DOHH2 (cell line): ENCODE data around the gene PDGFD.

Experiments used
- H3F3A ChIP-seq: fragments of 200-600 bp; sonication (generic), shearing (Covaris generic); 2 replicates; pipeline ENCODE4 v1.6.0; 2016; ENCODE audit warnings: antibody characterized with exemption, mild to moderate bottlenecking; ENCODE audit not compliant: control insufficient read depth, insufficient read depth
- H3K27ac ChIP-seq: fragments of 200-600 bp; sonication (generic); 2 replicates; pipeline ENCODE4 v1.5.1; 2014; ENCODE audit warnings: low read depth, mild to moderate bottlenecking, low read length, moderate library complexity
- H3K27me3 ChIP-seq: fragments of 200-600 bp; sonication (generic); 2 replicates; pipeline ENCODE4 v1.6.1; 2014; ENCODE audit warnings: mild to moderate bottlenecking, low read length, mixed read lengths; ENCODE audit not compliant: control insufficient read depth
- H3K36me3 ChIP-seq: fragments of 200-600 bp; sonication (generic); 2 replicates; pipeline ENCODE4 v1.6.1; 2014; ENCODE audit warnings: mild to moderate bottlenecking, low read length, moderate library complexity, mixed read lengths; ENCODE audit not compliant: control insufficient read depth
- H3K4me1 ChIP-seq: fragments of 200-600 bp; sonication (generic); 2 replicates; pipeline ENCODE4 v1.6.1; 2014; ENCODE audit warnings: mild to moderate bottlenecking, low read length, mixed read lengths; ENCODE audit not compliant: control insufficient read depth
- H3K4me2 ChIP-seq: fragments of 200-600 bp; sonication (generic); 2 replicates; pipeline ENCODE4 v1.6.0; 2014; ENCODE audit warnings: mild to moderate bottlenecking, low read length, moderate library complexity
- H3K4me3 ChIP-seq: fragments of 200-600 bp; sonication (generic); 2 replicates; pipeline ENCODE4 v1.5.1; 2014; ENCODE audit warnings: mild to moderate bottlenecking, low read length, mixed read lengths
- H3K79me2 ChIP-seq: fragments of 200-600 bp; sonication (generic); 2 replicates; pipeline ENCODE4 v1.6.1; 2014; ENCODE audit warnings: mild to moderate bottlenecking, low read length, mixed read lengths; ENCODE audit not compliant: control insufficient read depth
- H3K9me2 ChIP-seq: fragments of 200-600 bp; sonication (generic); replicated peaks from 2 replicates; pipeline ENCODE4 v1.6.1; 2014; ENCODE audit warnings: mild to moderate bottlenecking, low read length, mixed read lengths; ENCODE audit not compliant: control insufficient read depth
- H3K9me3 ChIP-seq: fragments of 200-600 bp; sonication (generic); 2 replicates; pipeline ENCODE4 v1.6.1; 2014; ENCODE audit warnings: antibody characterized with exemption, low read length, mixed read lengths; ENCODE audit not compliant: control insufficient read depth, insufficient read depth
- H4K20me1 ChIP-seq: fragments of 200-600 bp; sonication (generic); 2 replicates; pipeline ENCODE4 v1.6.0; 2014; ENCODE audit warnings: low read depth, mild to moderate bottlenecking, antibody characterized with exemption, low read length, moderate library complexity; ENCODE audit not compliant: control insufficient read depth, insufficient read depth
- CTCF ChIP-seq: fragments of 200-600 bp; sonication (generic); IDR thresholded peaks from one replicate; pipeline ENCODE4 v1.5.1; 2014; ENCODE audit warnings: antibody characterized with exemption, mild to moderate bottlenecking, low read depth, low read length; ENCODE audit not compliant: poor library complexity, severe bottlenecking
- EZH2phosphoT487 ChIP-seq: fragments of 200-600 bp; sonication (generic); IDR thresholded peaks from 2 replicates; pipeline ENCODE4 v1.6.1; 2017; ENCODE audit warnings: borderline replicate concordance, mild to moderate bottlenecking, antibody characterized with exemption, low read length, moderate library complexity, mixed read lengths

Gene PDGFD

GRCh38 chr11:103946793-103947545, 217.0 kb downstream of the PDGFD start:
- no peaks in the 10 kb centered on the region for H3F3A ChIP-seq
- H3K27me3 ChIP-seq = no peaks in the 10 kb centered on the region
- H3K4me1 ChIP-seq = peaks cover 9% of the 10 kb centered on the region
- H3K9me2 ChIP-seq = no peaks in the 10 kb centered on the region
- H3K4me3 ChIP-seq = no peak overlapping the region
- H3K4me2 ChIP-seq = no peak overlapping the region
- H3K36me3 ChIP-seq = peaks cover 7% of the 10 kb centered on the region; the same call in 1 of the 2 replicates
- TF ChIP-seq EZH2phosphoT487 = no peak
- no peak for TF ChIP-seq CTCF
- H3K79me2 ChIP-seq = no peaks in the 10 kb centered on the region
- no peaks in the 10 kb centered on the region for H3K9me3 ChIP-seq
- no peak overlapping the region for H3K27ac ChIP-seq
- H4K20me1 ChIP-seq = no peaks in the 10 kb centered on the region

- H3K4me2 ChIP-seq = no peak overlapping the region
- peaks cover 9% of the 10 kb centered on the region for H3K4me1 ChIP-seq
- no peaks in the 10 kb centered on the region for H4K20me1 ChIP-seq
- TF ChIP-seq CTCF = no peak
- no peak for TF ChIP-seq EZH2phosphoT487
- no peaks in the 10 kb centered on the region for H3F3A ChIP-seq
- no peaks in the 10 kb centered on the region for H3K9me3 ChIP-seq
- H3K4me3 ChIP-seq = no peak overlapping the region
- H3K27ac ChIP-seq = no peak overlapping the region
- no peaks in the 10 kb centered on the region for H3K27me3 ChIP-seq
- H3K36me3 ChIP-seq = peaks cover 7% of the 10 kb centered on the region; the same call in 1 of the 2 replicates
- H3K79me2 ChIP-seq = no peaks in the 10 kb centered on the region
- no peaks in the 10 kb centered on the region for H3K9me2 ChIP-seq
Measured at GRCh38 chr11:103944251-103944940, 219.6 kb downstream of the PDGFD start.

DNA sequence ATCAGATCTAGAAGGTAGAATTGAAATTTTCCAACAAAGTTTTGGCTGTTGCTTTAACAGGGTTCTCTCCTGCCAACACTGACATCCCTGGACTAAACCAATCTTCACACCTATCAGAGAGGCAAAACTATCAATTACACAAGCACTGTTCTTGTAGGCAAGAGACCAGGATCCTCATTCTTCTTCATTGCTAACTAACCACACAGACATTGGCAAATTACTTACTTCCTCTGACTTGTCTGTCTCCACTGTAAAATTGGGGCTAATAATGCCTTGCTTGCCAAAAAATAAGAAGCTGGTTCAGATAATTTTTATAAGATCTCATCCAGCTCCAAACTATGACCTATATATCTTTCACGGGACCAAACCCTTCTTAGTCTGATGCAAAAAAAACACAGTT, 221.3 kb downstream of the PDGFD start:
- Histone ChIP-seq H3K4me3 (no peak overlapping the region), H3K36me3 (peaks cover 6% of the 10 kb centered on the region; the same call in 1 of the 2 replicates), H3K9me3 (no peaks in the 10 kb centered on the region), H3K4me1 (peaks cover 2% of the 10 kb centered on the region), H3K27me3 (no peaks in the 10 kb centered on the region), H4K20me1 (no peaks in the 10 kb centered on the region), H3K4me2 (no peak overlapping the region), H3K79me2 (no peaks in the 10 kb centered on the region), H3F3A (no peaks in the 10 kb centered on the region), H3K9me2 (no peaks in the 10 kb centered on the region), H3K27ac (no peak overlapping the region)
- no peak for TF ChIP-seq EZH2phosphoT487

GRCh38 chr11:103940551-103940950, 223.4 kb downstream of the PDGFD start:
- Histone ChIP-seq H3F3A (no peaks in the 10 kb centered on the region), H3K9me2 (no peaks in the 10 kb centered on the region), H3K4me1 (no peaks in the 10 kb centered on the region), H3K27ac (no peak overlapping the region), H3K79me2 (no peaks in the 10 kb centered on the region), H3K9me3 (no peaks in the 10 kb centered on the region), H3K36me3 (no peaks in the 10 kb centered on the region), H3K27me3 (no peaks in the 10 kb centered on the region), H3K4me2 (no peak overlapping the region), H4K20me1 (no peaks in the 10 kb centered on the region), H3K4me3 (no peak overlapping the region)
- TF ChIP-seq EZH2phosphoT487 (no peak), CTCF (no peak)
